WTC11 (cell line): ENCODE measurements around the gene LRIG1. TPM values are rescaled to one million over a fixed set of nuclear protein-coding genes. Genes with fewer than 3 reads are reported as not detected.

Source experiments
- ATAC-seq: fragments of 200-7000 bp; cut with Tn5 transposase; 2 replicates; pipeline ENCODE4 v1.10.0; 2021; ENCODE audit warnings: mild to moderate bottlenecking, moderate library complexity
- CTCF ChIA-PET: fragments of 300-600 bp; sonication (Branson Sonifier 250); formaldehyde crosslinking; loops from one replicate; lab custom pipeline; 2021; ENCODE audit warnings: antibody characterized with exemption; lab: Charles Lee
- POLR2A ChIA-PET: fragments of 350-600 bp; sonication (Branson Sonifier 250); formaldehyde crosslinking; loops from one replicate; lab custom pipeline; 2021; ENCODE audit warnings: antibody characterized with exemption; lab: Charles Lee
- DNase-seq: peaks from one replicate; pipeline ENCODE4 v3.0.0; 2021; ENCODE audit warnings: low spot score
- H3K27ac Mint-ChIP-seq: 2 replicates; pipeline ENCODE4 v1.8.0; 2021; ENCODE audit warnings: mixed read lengths
- H3K27me3 Mint-ChIP-seq: 2 replicates; pipeline ENCODE4 v1.8.0; 2021; ENCODE audit warnings: low read depth, mild to moderate bottlenecking, moderate library complexity, mixed read lengths
- H3K36me3 Mint-ChIP-seq: 2 replicates; pipeline ENCODE4 v1.8.0; 2021; ENCODE audit warnings: mixed read lengths
- H3K4me1 Mint-ChIP-seq: 2 replicates; pipeline ENCODE4 v1.8.0; 2022; ENCODE audit warnings: mixed read lengths
- H3K4me3 Mint-ChIP-seq: 2 replicates; pipeline ENCODE4 v1.8.0; 2021; ENCODE audit warnings: mild to moderate bottlenecking, moderate library complexity, mixed read lengths
- H3K9me3 Mint-ChIP-seq: 2 replicates; pipeline ENCODE4 v1.8.0; 2021; ENCODE audit warnings: mixed read lengths
- CREB1 ChIP-seq: sonication (generic); formaldehyde crosslinking; IDR thresholded peaks from 2 replicates; pipeline ENCODE4 v1.8.0; 2023; ENCODE audit warnings: mild to moderate bottlenecking, missing genetic modification reagents
- GABPB1 ChIP-seq: sonication (generic); formaldehyde crosslinking; IDR thresholded peaks from 2 replicates; pipeline ENCODE4 v1.8.1; 2023; ENCODE audit warnings: mild to moderate bottlenecking, missing genetic modification reagents
- GTF2I ChIP-seq: fragments of 250-450 bp; sonication (Bioruptor Pico); conservative IDR thresholded peaks from 2 replicates; pipeline ENCODE4 v1.4.0; 2021; ENCODE audit warnings: mild to moderate bottlenecking
- IRF2 ChIP-seq: sonication (generic); formaldehyde crosslinking; IDR thresholded peaks from 2 replicates; pipeline ENCODE4 v1.8.0; 2022; ENCODE audit warnings: low read depth, missing genetic modification reagents, borderline replicate concordance
- JUN ChIP-seq: sonication (generic); formaldehyde crosslinking; IDR thresholded peaks from 2 replicates; pipeline ENCODE4 v1.8.0; 2023; ENCODE audit warnings: mild to moderate bottlenecking, missing genetic modification reagents
- NFYB ChIP-seq: sonication (generic); formaldehyde crosslinking; conservative IDR thresholded peaks from 2 replicates; pipeline ENCODE4 v1.8.0; 2022; ENCODE audit warnings: low read depth, missing genetic modification reagents
- NR3C1 ChIP-seq: sonication (generic); formaldehyde crosslinking; conservative IDR thresholded peaks from 2 replicates; pipeline ENCODE4 v1.8.1; 2023; ENCODE audit warnings: low read depth, mild to moderate bottlenecking, missing genetic modification reagents
- PRRX2 ChIP-seq: fragments of 250-450 bp; sonication (Bioruptor Pico); IDR thresholded peaks from 2 replicates; pipeline ENCODE4 v1.8.0; 2021; ENCODE audit warnings: mild to moderate bottlenecking
- SP1 ChIP-seq: sonication (generic); formaldehyde crosslinking; conservative IDR thresholded peaks from 2 replicates; pipeline ENCODE4 v1.8.1; 2022; ENCODE audit warnings: missing genetic modification reagents
- ZNF317 ChIP-seq: sonication (generic); formaldehyde crosslinking; IDR thresholded peaks from 2 replicates; pipeline ENCODE4 v1.8.1; 2023; ENCODE audit warnings: low read depth, mild to moderate bottlenecking, moderate library complexity, missing genetic modification reagents, borderline replicate concordance
- total RNA-seq: library from RNA; stranded (reverse); gene quantifications from 3 replicates; pipeline ENCODE4 v1.2.3, GENCODE V29; 2021
- TF ChIP-seq, protein P1 (sequence below): sonication (generic); formaldehyde crosslinking; IDR thresholded peaks from 2 replicates; pipeline ENCODE4 v1.8.1; 2022; ENCODE audit warnings: mild to moderate bottlenecking, moderate library complexity, missing genetic modification reagents
- TF ChIP-seq, protein P2 (sequence below): sonication (generic); formaldehyde crosslinking; IDR thresholded peaks from 2 replicates; pipeline ENCODE4 v1.8.0; 2022; ENCODE audit warnings: mild to moderate bottlenecking, missing genetic modification reagents
- TF ChIP-seq, protein P3 (sequence below): sonication (generic); formaldehyde crosslinking; IDR thresholded peaks from 2 replicates; pipeline ENCODE4 v1.8.1; 2022; ENCODE audit warnings: low read depth, missing genetic modification reagents, borderline replicate concordance
- TF ChIP-seq, protein P4 (sequence below): sonication (generic); formaldehyde crosslinking; IDR thresholded peaks from 2 replicates; pipeline ENCODE4 v1.8.1; 2022; ENCODE audit warnings: low read depth, mild to moderate bottlenecking, moderate library complexity, missing genetic modification reagents, borderline replicate concordance
- TF ChIP-seq, protein P5 (sequence below): fragments of 250-450 bp; sonication (Bioruptor Pico); IDR thresholded peaks from 2 replicates; pipeline ENCODE4 v1.9.0; 2021; ENCODE audit warnings: mild to moderate bottlenecking
- TF ChIP-seq, protein P6 (sequence below): sonication (generic); formaldehyde crosslinking; IDR thresholded peaks from 2 replicates; pipeline ENCODE4 v1.8.0; 2022; ENCODE audit warnings: mild to moderate bottlenecking, missing genetic modification reagents
- TF ChIP-seq, protein P7 (sequence below): sonication (generic); formaldehyde crosslinking; IDR thresholded peaks from 2 replicates; pipeline ENCODE4 v1.8.0; 2022; ENCODE audit warnings: mild to moderate bottlenecking, missing genetic modification reagents
- TF ChIP-seq, protein P8 (sequence below): fragments of 250-450 bp; sonication (Bioruptor Pico); IDR thresholded peaks from 2 replicates; pipeline ENCODE4 v1.9.0; 2021; ENCODE audit warnings: mild to moderate bottlenecking, borderline replicate concordance

The LRIG1 gene
- total RNA-seq, 1 experiment from 2014 or later, result 105 TPM

DNA sequence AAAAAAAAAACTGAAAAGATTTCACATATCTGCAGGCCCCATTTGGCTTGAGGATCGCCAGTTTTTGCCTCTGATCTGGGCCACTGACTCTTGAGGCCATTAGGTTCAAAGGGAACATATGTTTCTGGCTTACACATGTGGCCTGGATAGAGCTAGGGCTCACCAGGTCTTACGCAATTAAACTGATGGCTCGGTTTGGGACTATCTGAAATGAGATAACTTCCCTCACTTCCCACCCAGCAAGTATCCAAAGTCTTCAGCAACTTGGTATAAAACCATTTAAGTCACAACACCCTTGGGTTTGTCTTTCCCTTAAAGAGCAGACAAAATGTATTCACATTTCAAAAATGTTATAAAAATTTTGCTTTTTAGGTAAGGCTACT is 36.3 kb downstream of the LRIG1 start:
- Mint-ChIP-seq H3K27me3 (no peaks in the 10 kb centered on the region), H3K36me3 (peaks cover 22% of the 10 kb centered on the region), H3K9me3 (no peaks in the 10 kb centered on the region), H3K27ac (no peak overlapping the region), H3K4me3 (no peak overlapping the region), H3K4me1 (peaks cover 65% of the 10 kb centered on the region)
- ChIA-PET POLR2A (no interaction called here), CTCF (interaction anchor here (0.7 kb wide), 1 partner anchor 233 kb away, joined by 3 read pairs; no protein-coding TSS in a partner anchor)
- no peak for DNase-seq
- no peak for TF ChIP-seq GABPB1 (CRISPR knock-in tag)
- TF ChIP-seq PRRX2 (CRISPR knock-in tag), result no peak
- TF ChIP-seq CREB1 (CRISPR knock-in tag), result no peak
- no peak for TF ChIP-seq ZNF317
- no peak for TF ChIP-seq IRF2 (CRISPR knock-in tag)
- TF ChIP-seq, protein P1, sequence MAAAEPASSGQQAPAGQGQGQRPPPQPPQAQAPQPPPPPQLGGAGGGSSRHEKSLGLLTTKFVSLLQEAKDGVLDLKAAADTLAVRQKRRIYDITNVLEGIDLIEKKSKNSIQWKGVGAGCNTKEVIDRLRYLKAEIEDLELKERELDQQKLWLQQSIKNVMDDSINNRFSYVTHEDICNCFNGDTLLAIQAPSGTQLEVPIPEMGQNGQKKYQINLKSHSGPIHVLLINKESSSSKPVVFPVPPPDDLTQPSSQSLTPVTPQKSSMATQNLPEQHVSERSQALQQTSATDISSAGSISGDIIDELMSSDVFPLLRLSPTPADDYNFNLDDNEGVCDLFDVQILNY, result no peak
- TF ChIP-seq, protein P2, sequence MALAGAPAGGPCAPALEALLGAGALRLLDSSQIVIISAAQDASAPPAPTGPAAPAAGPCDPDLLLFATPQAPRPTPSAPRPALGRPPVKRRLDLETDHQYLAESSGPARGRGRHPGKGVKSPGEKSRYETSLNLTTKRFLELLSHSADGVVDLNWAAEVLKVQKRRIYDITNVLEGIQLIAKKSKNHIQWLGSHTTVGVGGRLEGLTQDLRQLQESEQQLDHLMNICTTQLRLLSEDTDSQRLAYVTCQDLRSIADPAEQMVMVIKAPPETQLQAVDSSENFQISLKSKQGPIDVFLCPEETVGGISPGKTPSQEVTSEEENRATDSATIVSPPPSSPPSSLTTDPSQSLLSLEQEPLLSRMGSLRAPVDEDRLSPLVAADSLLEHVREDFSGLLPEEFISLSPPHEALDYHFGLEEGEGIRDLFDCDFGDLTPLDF, result no peak
- TF ChIP-seq, protein P3, sequence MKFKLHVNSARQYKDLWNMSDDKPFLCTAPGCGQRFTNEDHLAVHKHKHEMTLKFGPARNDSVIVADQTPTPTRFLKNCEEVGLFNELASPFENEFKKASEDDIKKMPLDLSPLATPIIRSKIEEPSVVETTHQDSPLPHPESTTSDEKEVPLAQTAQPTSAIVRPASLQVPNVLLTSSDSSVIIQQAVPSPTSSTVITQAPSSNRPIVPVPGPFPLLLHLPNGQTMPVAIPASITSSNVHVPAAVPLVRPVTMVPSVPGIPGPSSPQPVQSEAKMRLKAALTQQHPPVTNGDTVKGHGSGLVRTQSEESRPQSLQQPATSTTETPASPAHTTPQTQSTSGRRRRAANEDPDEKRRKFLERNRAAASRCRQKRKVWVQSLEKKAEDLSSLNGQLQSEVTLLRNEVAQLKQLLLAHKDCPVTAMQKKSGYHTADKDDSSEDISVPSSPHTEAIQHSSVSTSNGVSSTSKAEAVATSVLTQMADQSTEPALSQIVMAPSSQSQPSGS (CRISPR knock-in tag), result no peak
- TF ChIP-seq, protein P4, sequence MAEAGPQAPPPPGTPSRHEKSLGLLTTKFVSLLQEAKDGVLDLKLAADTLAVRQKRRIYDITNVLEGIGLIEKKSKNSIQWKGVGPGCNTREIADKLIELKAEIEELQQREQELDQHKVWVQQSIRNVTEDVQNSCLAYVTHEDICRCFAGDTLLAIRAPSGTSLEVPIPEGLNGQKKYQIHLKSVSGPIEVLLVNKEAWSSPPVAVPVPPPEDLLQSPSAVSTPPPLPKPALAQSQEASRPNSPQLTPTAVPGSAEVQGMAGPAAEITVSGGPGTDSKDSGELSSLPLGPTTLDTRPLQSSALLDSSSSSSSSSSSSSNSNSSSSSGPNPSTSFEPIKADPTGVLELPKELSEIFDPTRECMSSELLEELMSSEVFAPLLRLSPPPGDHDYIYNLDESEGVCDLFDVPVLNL (CRISPR knock-in tag), result no peak
- no peak for ATAC-seq

DNA sequence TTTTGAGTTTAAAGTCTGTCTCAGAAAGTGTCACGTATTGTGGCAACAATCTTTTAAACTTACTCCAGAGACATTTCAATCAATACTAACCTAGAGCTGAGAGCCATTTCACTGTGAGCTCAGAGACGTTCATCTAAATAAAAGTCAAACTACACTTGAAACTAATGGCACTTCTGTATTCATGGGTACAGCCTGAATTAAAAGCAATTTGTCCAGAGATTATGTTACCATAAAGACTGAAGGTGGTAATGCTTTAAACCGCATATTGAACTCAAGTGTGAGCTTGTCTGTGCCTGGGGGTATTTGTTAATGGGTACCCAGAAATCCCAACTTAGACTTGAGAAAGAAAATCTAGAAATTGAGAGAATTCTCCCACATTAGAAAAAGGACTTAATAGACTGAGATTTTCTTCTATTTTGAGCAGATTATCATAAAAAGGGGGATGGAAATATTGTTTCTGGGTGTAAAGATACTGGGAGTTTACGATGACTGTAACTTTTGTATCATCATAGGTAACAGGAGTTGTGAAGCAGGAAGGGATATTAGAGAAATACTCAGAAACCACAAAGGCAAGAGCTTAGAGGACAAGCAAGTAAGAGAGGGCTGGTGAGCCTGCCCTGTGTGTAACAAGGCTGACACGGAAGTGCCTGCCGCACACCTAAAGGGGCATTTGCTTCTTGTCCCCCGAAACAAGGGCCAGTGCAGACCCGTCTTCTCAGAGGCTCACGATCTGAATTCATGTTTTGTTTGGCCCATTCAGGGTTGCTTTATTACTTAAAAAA is 36.9 kb downstream of the LRIG1 start:
- POLR2A ChIA-PET, result no interaction called here
- Mint-ChIP-seq H3K4me3 (no peak overlapping the region), H3K9me3 (no peaks in the 10 kb centered on the region), H3K27ac (peak overlapping the region; percentile 86), H3K36me3 (peaks cover 28% of the 10 kb centered on the region), H3K27me3 (no peaks in the 10 kb centered on the region), H3K4me1 (peaks cover 61% of the 10 kb centered on the region)
- TF ChIP-seq CREB1 (CRISPR knock-in tag) (no peak), NFYB (CRISPR knock-in tag) (no peak), NR3C1 (CRISPR knock-in tag) (no peak), GTF2I (CRISPR knock-in tag) (no peak), JUN (CRISPR knock-in tag) (no peak), SP1 (no peak)
- TF ChIP-seq, protein P5, sequence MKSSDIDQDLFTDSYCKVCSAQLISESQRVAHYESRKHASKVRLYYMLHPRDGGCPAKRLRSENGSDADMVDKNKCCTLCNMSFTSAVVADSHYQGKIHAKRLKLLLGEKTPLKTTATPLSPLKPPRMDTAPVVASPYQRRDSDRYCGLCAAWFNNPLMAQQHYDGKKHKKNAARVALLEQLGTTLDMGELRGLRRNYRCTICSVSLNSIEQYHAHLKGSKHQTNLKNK, result no peak
- TF ChIP-seq, protein P6, sequence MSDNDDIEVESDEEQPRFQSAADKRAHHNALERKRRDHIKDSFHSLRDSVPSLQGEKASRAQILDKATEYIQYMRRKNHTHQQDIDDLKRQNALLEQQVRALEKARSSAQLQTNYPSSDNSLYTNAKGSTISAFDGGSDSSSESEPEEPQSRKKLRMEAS (CRISPR knock-in tag), result no peak
- TF ChIP-seq, protein P7, sequence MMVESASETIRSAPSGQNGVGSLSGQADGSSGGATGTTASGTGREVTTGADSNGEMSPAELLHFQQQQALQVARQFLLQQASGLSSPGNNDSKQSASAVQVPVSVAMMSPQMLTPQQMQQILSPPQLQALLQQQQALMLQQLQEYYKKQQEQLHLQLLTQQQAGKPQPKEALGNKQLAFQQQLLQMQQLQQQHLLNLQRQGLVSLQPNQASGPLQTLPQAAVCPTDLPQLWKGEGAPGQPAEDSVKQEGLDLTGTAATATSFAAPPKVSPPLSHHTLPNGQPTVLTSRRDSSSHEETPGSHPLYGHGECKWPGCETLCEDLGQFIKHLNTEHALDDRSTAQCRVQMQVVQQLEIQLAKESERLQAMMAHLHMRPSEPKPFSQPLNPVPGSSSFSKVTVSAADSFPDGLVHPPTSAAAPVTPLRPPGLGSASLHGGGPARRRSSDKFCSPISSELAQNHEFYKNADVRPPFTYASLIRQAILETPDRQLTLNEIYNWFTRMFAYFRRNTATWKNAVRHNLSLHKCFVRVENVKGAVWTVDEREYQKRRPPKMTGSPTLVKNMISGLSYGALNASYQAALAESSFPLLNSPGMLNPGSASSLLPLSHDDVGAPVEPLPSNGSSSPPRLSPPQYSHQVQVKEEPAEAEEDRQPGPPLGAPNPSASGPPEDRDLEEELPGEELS (CRISPR knock-in tag), result no peak
- TF ChIP-seq, protein P8, sequence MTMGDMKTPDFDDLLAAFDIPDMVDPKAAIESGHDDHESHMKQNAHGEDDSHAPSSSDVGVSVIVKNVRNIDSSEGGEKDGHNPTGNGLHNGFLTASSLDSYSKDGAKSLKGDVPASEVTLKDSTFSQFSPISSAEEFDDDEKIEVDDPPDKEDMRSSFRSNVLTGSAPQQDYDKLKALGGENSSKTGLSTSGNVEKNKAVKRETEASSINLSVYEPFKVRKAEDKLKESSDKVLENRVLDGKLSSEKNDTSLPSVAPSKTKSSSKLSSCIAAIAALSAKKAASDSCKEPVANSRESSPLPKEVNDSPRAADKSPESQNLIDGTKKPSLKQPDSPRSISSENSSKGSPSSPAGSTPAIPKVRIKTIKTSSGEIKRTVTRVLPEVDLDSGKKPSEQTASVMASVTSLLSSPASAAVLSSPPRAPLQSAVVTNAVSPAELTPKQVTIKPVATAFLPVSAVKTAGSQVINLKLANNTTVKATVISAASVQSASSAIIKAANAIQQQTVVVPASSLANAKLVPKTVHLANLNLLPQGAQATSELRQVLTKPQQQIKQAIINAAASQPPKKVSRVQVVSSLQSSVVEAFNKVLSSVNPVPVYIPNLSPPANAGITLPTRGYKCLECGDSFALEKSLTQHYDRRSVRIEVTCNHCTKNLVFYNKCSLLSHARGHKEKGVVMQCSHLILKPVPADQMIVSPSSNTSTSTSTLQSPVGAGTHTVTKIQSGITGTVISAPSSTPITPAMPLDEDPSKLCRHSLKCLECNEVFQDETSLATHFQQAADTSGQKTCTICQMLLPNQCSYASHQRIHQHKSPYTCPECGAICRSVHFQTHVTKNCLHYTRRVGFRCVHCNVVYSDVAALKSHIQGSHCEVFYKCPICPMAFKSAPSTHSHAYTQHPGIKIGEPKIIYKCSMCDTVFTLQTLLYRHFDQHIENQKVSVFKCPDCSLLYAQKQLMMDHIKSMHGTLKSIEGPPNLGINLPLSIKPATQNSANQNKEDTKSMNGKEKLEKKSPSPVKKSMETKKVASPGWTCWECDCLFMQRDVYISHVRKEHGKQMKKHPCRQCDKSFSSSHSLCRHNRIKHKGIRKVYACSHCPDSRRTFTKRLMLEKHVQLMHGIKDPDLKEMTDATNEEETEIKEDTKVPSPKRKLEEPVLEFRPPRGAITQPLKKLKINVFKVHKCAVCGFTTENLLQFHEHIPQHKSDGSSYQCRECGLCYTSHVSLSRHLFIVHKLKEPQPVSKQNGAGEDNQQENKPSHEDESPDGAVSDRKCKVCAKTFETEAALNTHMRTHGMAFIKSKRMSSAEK, result no peak
- no peak for DNase-seq
- CTCF ChIA-PET, result interaction anchor here (0.7 to 0.9 kb wide), 3 partner anchors 27 to 232 kb away, joined by 3 read pairs; no protein-coding TSS in a partner anchor
- no peak for ATAC-seq
